Measurements from ENCODE around the gene GATAD2A.

DNA sequence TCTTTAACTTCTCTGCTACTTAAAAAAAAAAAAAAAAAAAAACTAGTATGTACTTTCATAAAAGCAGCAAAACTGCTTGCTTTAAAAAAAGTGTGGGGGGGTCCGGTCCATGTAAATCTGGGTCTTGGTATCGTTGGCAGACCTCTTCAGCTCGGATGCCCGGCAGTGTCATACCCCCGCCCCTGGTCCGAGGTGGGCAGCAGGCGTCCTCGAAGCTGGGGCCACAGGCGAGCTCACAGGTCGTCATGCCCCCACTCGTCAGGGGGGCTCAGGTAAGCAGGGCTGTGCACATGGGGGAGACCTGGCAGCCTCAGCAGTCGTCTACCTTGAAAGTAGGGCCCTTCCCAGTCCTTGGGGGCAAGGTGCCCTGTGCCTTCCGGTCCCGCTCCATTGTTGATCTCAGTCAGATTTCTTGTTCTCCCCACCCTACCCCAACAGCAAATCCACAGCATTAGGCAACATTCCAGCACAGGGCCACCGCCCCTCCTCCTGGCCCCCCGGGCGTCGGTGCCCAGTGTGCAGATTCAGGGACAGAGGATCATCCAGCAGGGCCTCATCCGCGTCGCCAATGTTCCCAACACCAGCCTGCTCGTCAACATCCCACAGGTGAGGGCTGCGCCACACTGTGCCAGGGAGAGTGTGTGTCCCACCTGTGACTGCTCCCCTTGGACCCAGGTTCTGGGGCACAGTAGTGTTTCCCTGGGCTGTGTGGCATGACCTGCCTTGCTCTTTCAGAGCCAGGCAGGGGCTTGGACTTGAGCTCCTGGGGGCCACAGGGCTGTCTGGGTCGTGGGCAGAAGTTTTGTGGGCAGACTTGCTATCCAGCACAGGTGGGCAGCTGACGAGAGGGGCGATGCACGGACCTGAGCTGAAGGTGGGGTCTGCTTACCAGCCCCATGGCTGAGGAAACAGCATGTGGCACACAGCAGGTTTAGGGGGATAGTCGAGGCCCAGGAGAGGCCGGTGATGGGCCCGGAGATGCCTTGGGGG, 90.4 kb downstream of the GATAD2A start:
- TF ChIP-seq, protein P1, sequence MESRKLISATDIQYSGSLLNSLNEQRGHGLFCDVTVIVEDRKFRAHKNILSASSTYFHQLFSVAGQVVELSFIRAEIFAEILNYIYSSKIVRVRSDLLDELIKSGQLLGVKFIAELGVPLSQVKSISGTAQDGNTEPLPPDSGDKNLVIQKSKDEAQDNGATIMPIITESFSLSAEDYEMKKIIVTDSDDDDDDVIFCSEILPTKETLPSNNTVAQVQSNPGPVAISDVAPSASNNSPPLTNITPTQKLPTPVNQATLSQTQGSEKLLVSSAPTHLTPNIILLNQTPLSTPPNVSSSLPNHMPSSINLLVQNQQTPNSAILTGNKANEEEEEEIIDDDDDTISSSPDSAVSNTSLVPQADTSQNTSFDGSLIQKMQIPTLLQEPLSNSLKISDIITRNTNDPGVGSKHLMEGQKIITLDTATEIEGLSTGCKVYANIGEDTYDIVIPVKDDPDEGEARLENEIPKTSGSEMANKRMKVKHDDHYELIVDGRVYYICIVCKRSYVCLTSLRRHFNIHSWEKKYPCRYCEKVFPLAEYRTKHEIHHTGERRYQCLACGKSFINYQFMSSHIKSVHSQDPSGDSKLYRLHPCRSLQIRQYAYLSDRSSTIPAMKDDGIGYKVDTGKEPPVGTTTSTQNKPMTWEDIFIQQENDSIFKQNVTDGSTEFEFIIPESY (IDR thresholded peaks at IDR 0.05): no peak
- TF ChIP-seq, protein P2, sequence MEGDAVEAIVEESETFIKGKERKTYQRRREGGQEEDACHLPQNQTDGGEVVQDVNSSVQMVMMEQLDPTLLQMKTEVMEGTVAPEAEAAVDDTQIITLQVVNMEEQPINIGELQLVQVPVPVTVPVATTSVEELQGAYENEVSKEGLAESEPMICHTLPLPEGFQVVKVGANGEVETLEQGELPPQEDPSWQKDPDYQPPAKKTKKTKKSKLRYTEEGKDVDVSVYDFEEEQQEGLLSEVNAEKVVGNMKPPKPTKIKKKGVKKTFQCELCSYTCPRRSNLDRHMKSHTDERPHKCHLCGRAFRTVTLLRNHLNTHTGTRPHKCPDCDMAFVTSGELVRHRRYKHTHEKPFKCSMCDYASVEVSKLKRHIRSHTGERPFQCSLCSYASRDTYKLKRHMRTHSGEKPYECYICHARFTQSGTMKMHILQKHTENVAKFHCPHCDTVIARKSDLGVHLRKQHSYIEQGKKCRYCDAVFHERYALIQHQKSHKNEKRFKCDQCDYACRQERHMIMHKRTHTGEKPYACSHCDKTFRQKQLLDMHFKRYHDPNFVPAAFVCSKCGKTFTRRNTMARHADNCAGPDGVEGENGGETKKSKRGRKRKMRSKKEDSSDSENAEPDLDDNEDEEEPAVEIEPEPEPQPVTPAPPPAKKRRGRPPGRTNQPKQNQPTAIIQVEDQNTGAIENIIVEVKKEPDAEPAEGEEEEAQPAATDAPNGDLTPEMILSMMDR (IDR thresholded peaks at IDR 0.05; ENCODE audit: low read depth, low read length, missing input control): no peak
- TF ChIP-seq, protein P3, sequence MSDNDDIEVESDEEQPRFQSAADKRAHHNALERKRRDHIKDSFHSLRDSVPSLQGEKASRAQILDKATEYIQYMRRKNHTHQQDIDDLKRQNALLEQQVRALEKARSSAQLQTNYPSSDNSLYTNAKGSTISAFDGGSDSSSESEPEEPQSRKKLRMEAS (IDR thresholded peaks at IDR 0.05): no peak
- no peak for TF ChIP-seq TAF1 (conservative IDR thresholded peaks at IDR 0.05)
